ENCODE measurements around the gene IL21R.

DNA sequence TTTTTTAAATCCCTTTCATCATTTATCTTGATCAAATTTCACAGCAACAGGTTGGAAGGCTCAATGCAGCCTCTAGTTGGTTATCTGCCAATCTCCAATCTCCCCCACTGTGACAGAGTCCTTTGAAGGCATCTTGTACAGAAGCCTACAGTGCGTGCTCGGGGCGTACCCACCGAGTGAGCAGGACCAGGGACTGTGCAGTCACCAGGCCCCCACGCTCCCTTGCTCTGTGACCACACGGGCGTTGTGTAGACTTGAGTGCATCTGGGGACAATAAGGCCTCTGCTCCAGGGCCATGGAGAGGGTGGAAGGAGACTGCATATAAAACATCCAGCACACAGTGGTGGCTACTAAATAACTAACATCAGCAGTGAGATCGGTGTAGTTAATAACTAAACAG lies 84.4 kb downstream of the IL21R start:
- TF ChIP-seq, protein P1, sequence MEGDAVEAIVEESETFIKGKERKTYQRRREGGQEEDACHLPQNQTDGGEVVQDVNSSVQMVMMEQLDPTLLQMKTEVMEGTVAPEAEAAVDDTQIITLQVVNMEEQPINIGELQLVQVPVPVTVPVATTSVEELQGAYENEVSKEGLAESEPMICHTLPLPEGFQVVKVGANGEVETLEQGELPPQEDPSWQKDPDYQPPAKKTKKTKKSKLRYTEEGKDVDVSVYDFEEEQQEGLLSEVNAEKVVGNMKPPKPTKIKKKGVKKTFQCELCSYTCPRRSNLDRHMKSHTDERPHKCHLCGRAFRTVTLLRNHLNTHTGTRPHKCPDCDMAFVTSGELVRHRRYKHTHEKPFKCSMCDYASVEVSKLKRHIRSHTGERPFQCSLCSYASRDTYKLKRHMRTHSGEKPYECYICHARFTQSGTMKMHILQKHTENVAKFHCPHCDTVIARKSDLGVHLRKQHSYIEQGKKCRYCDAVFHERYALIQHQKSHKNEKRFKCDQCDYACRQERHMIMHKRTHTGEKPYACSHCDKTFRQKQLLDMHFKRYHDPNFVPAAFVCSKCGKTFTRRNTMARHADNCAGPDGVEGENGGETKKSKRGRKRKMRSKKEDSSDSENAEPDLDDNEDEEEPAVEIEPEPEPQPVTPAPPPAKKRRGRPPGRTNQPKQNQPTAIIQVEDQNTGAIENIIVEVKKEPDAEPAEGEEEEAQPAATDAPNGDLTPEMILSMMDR (IDR thresholded peaks at IDR 0.05), result no peak
- no peak for TF ChIP-seq POLR2A (IDR thresholded peaks at IDR 0.05)

Data from heart left ventricle (tissue), 13 donors.